Stomach (tissue), 9 donors: Measurements from ENCODE around the gene ATP23. TPM values are rescaled to one million over a fixed set of nuclear protein-coding genes. Genes with fewer than 3 reads are reported as not detected.
A peak's percentile ranks its signal among the peaks of the same experiment; 100 is the strongest.

Experiments used
- DNase-seq, 2 donors: peaks; one replicate each; pipeline versions ENCODE4 v3.0.0 to v3.0.0-alpha.2; 2013 to 2019
- H3K27ac ChIP-seq, 5 donors: fragments of 200-600 bp in 4 of 5; sonication (generic) in 4 of 5; one replicate each; pipeline ENCODE4 v1.5.1; 2013 to 2019; ENCODE audit warnings: mild to moderate bottlenecking in 1 of 5, moderate library complexity in 1 of 5
- H3K27me3 ChIP-seq, 3 donors: fragments of 200-600 bp; sonication (generic); one replicate each; pipeline ENCODE4 v1.5.1; 2017 to 2019; ENCODE audit warnings: mixed run types in 1 of 3
- H3K36me3 ChIP-seq, 4 donors: fragments of 200-600 bp; sonication (generic); 1 replicate in 3 of 4; 2 replicates in 1 of 4; pipeline ENCODE4 v1.5.1; 2016 to 2019
- H3K4me1 ChIP-seq, 4 donors: fragments of 200-600 bp; sonication (generic); one replicate each; pipeline ENCODE4 v1.5.1; 2016 to 2019
- H3K4me3 ChIP-seq, 4 donors: fragments of 200-600 bp; sonication (generic) in 3 of 4; one replicate each; pipeline ENCODE4 v1.5.1; 2016 to 2019; ENCODE audit warnings: mild to moderate bottlenecking in 1 of 4
- H3K9me3 ChIP-seq, 4 donors: fragments of 200-600 bp; sonication (generic); one replicate each; pipeline ENCODE4 v1.5.1; 2016 to 2019
- CTCF ChIP-seq, 7 experiments: fragments of 450-650 bp in 4 of 7; fragments of 200-600 bp in 3 of 7; sonication (generic) in 3 of 7; IDR thresholded peaks; one replicate each; pipeline ENCODE4 v1.5.1; 2016 to 2019; ENCODE audit warnings: antibody characterized with exemption in 7 of 7, control low read depth in 2 of 7, mild to moderate bottlenecking in 1 of 7
- EP300 ChIP-seq: sonication (generic); formaldehyde crosslinking; IDR thresholded peaks from one replicate; pipeline ENCODE4 v1.6.1; 2017; ENCODE audit warnings: antibody characterized with exemption
- POLR2A ChIP-seq, 4 donors: fragments of 450-650 bp; IDR thresholded peaks; one replicate each; pipeline ENCODE4 v1.6.1; 2016; ENCODE audit warnings: antibody characterized with exemption in 4 of 4, control low read depth in 2 of 4, mild to moderate bottlenecking in 1 of 4, moderate library complexity in 1 of 4
- POLR2AphosphoS5 ChIP-seq, 3 donors: sonication (generic); formaldehyde crosslinking; IDR thresholded peaks; one replicate each; pipeline ENCODE4 v1.6.1; 2016; ENCODE audit warnings: antibody characterized with exemption in 3 of 3
- WGBS, 5 donors: extraction: QIAGEN DNeasy Blood & Tissue Kit in 3 of 5; methylation state at CpG; one replicate each; pipeline versions ENCODE4 v1.1.5 to v1.1.7; 2013 to 2018; 5-methylcytosine and 5-hydroxymethylcytosine counted together
- intact Hi-C: fragments of 100-400 bp; cut with DNase I; formaldehyde crosslinking; loops from one replicate; pipeline ENCODE4 v1.15.1; 2023; ENCODE audit warnings: low total_unique reads
- polyA plus RNA-seq, 3 donors: library from polyadenylated mRNA; stranded (reverse); fragments of 200-250 nt; gene quantifications; one replicate each; pipeline ENCODE4 v1.2.3, GENCODE V29; 2013
- total RNA-seq, 5 donors: library from RNA; depleted of rRNA; stranded (reverse); fragments of >200 nt; gene quantifications; one replicate each; pipeline versions ENCODE4 v1.1.0 to v1.2.3, GENCODE V29; 2014 to 2016
- donor health status: healthy with polysubstance abuse.
- donor health status: Bipolar disorder and iron deficiency.
- donor health status: healthy.

The ATP23 gene
- total and polyA plus RNA-seq, 8 donors, result 4.1 to 18.0 (median 6.9) TPM

- DNase-seq, result peak; percentile 61 to 92
- WGBS, 5 donors, result 1 to 7% (median 4%) methylated on average over 28 to 54 of the region's 54 CpGs
- TF ChIP-seq POLR2A (IDR thresholded peaks at IDR 0.05) (no peak), EP300 (peak; percentile 80), POLR2AphosphoS5 (IDR thresholded peaks at IDR 0.05) (peak; percentile 47 to 79 (median 59)), CTCF (IDR thresholded peaks at IDR 0.05) (peak in 3 of 7 experiments; percentile 20 to 31 (median 21))
Observed at GRCh38 chr12:57896434-57897201, 44.7 kb upstream of the ATP23 start.

DNA sequence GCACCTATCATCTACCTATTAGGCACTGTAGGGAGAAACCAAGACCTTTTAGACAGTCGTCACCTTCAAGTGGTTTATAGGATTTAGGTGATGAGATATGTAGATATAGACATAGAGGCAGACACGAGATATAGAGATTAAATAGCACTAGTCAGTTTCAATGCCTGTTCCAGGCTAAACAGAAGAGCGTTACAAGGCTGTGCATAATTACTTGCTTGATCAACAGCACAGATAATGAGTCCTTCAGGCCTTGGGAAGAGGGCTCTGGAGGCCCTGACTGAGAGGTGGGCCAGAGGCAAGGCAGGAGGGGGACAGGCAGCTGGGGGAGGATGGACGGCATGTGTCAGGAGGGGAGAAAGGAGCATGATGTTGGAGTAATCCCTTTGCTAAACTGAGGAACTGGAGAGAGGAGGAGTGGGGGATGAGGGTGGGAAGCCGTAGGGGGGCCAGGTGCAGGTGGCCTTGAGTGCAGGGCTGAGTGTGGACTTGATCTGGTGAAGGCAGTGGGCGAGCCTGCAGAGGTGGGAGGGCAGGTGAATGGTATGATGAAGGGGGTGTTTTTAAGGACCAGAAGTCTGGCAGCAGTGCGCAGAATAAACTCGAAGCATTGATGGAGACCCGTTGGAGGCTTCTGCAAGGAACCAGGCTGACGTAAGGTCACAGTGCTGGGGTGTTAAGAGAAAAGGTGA lies 43.9 kb upstream of the ATP23 start:
- Histone ChIP-seq H3K27me3 (no peaks in the 10 kb centered on the region), H3K27ac (peak overlapping the region in 4 of 5 donors; percentile 97 to 98 (median 98)), H3K36me3 (no peaks in the 10 kb centered on the region), H3K4me1 (peaks cover 65 to 73% (median 70%) of the 10 kb centered on the region in 4 donors), H3K9me3 (no peaks in the 10 kb centered on the region), H3K4me3 (peak overlapping the region; percentile 55 to 67 (median 66))
- 58 to 63% (median 63%) methylated on average over 10 of the region's 10 CpGs for WGBS, 5 donors
- no peak for DNase-seq
- TF ChIP-seq POLR2A (IDR thresholded peaks at IDR 0.05), result no peak
- no peak for TF ChIP-seq CTCF (IDR thresholded peaks at IDR 0.05)
- no peak for TF ChIP-seq POLR2AphosphoS5 (IDR thresholded peaks at IDR 0.05)
- no peak for TF ChIP-seq EP300
- intact Hi-C loops, result loop anchor here (5.0 kb wide), 1 partner anchor 55 kb away; no protein-coding TSS in a partner anchor

More at GRCh38 chr12:57896434-57897201, 44.7 kb upstream of the ATP23 start:
- no peaks in the 10 kb centered on the region for H3K36me3 ChIP-seq
- intact Hi-C loops, result loop anchor here (5.0 kb wide), 1 partner anchor 54 kb away; no protein-coding TSS in a partner anchor
- H3K9me3 ChIP-seq, result no peaks in the 10 kb centered on the region
- peaks cover 67 to 81% (median 75%) of the 10 kb centered on the region in 4 donors for H3K4me1 ChIP-seq
- H3K27ac ChIP-seq, result peak overlapping the region; percentile 79 to 98 (median 97)
- H3K27me3 ChIP-seq, result no peaks in the 10 kb centered on the region
- H3K4me3 ChIP-seq, result peak overlapping the region; percentile 55 to 67 (median 66)

- Histone ChIP-seq H3K4me3 (no peak overlapping the region), H3K36me3 (no peaks in the 10 kb centered on the region), H3K4me1 (peaks cover 55 to 63% (median 61%) of the 10 kb centered on the region in 4 donors), H3K9me3 (no peaks in the 10 kb centered on the region), H3K27ac (peak overlapping the region in 4 of 5 donors; percentile 55 to 98 (median 98)), H3K27me3 (no peaks in the 10 kb centered on the region)
- TF ChIP-seq POLR2AphosphoS5 (IDR thresholded peaks at IDR 0.05), result no peak
- no peak for TF ChIP-seq CTCF (IDR thresholded peaks at IDR 0.05)
- no peak for TF ChIP-seq EP300
- no peak for TF ChIP-seq POLR2A (IDR thresholded peaks at IDR 0.05)
- intact Hi-C loops, result loop anchor here (5.0 kb wide), 1 partner anchor 56 kb away; no protein-coding TSS in a partner anchor
- DNase-seq, result no peak
- 48 to 59% (median 56%) methylated on average over 5 of the region's 5 CpGs for WGBS, 5 donors
Observed at GRCh38 chr12:57898308-57898970, 42.9 kb upstream of the ATP23 start.
